MV-4-11 (cell line): ENCODE measurements around the gene BLTP3A.
"Not testable (repeated sequence)": the region's sequence is repeated elsewhere in the genome, so short reads cannot be mapped to it uniquely, and the experiment has no call there.

Source experiments
- DNase-seq: peaks from one replicate; lab custom pipeline; 2025; lab: John Stamatoyannopoulos, UW

Gene BLTP3A, protein sequence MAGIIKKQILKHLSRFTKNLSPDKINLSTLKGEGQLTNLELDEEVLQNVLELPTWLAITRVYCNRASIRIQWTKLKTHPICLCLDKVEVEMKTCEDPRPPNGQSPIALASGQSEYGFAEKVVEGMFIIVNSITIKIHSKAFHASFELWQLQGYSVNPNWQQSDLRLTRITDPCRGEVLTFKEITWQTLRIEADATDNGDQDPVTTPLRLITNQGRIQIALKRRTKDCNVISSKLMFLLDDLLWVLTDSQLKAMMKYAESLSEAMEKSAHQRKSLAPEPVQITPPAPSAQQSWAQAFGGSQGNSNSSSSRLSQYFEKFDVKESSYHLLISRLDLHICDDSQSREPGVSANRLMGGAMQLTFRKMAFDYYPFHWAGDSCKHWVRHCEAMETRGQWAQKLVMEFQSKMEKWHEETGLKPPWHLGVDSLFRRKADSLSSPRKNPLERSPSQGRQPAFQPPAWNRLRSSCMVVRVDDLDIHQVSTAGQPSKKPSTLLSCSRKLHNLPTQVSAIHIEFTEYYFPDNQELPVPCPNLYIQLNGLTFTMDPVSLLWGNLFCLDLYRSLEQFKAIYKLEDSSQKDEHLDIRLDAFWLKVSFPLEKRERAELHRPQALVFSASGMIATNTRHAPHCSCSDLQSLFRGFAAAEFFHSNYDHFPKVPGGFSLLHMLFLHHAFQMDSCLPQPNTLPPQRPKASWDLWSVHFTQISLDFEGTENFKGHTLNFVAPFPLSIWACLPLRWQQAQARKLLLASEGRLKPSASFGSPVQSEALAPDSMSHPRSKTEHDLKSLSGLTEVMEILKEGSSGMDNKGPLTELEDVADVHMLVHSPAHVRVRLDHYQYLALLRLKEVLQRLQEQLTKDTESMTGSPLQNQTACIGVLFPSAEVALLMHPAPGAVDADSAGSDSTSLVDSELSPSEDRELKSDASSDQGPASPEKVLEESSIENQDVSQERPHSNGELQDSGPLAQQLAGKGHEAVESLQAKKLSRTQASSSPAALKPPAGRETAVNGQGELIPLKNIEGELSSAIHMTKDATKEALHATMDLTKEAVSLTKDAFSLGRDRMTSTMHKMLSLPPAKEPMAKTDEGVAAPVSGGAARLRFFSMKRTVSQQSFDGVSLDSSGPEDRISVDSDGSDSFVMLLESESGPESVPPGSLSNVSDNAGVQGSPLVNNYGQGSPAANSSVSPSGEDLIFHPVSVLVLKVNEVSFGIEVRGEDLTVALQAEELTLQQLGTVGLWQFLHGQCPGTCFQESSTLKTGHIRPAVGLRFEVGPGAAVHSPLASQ (N-terminal part only)

DNA sequence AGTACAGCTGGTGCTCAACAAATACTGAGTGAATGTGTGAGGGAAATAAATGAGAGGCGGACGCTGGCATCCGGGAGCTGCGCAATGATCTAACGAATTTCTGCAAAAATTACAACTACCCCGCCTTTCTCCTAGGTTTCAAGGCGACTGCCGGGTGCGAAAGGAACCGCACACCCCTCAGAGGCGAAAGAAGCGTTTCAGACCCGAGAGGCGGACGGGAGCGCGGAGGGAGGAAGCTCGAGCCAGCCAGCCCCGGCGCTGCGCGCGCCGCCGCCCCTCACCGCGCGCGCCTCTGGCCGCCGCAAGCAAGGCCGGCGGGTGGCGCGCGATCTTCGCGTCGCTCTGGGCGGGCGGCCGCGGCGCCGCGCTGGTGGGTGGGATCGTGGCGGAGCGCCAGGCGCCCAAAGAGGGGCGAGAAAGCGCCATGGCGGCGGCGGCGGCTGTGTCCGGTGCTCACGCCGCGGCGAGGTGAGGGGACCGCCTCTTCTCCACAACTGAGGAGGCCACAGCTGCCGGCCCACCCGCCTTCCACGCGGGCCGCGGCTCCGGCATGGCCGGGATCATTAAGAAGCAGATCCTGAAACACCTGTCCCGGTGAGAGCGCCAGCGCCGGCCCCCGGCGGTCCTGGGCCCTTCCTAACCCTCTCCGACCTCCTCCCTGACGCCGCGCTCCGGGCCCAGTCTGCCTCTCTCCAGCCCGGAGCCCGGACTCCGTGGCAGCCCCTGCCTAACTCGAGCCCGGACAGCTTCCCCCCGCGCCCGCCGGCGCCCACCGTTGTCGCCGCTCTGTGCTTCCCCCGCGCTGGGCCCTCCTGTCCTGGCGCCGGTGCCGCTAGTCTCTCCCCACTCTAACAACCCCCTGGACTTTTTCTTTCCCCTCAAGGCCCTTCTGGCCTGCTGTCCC is at the start of gene BLTP3A:
Gene BLTP3A, plus strand, starts transcription at position 383 of the 904 bp plus-strand sequence. Its CDS starts 168 bp downstream, at position 551.
- peak; percentile 74 for DNase-seq

DNA sequence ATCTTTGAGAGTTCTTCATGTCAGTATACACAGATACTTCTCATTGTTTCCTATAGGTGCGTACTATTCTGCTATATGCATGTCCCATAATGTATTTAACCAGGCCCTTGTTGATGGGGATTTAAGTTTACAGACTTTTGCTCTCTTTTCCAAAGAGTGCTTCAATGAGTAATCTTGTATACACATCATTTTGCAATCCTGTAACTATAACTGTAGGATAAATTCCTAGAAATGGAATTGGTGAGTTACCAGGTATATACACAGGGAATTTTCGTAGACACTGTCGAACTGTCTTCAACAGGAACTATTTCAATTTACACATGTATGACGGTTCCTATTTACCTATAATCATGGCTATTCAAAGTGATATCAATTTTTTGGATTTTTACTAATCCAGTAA is 49.8 kb upstream of the BLTP3A start:
- DNase-seq = no peak

DNA sequence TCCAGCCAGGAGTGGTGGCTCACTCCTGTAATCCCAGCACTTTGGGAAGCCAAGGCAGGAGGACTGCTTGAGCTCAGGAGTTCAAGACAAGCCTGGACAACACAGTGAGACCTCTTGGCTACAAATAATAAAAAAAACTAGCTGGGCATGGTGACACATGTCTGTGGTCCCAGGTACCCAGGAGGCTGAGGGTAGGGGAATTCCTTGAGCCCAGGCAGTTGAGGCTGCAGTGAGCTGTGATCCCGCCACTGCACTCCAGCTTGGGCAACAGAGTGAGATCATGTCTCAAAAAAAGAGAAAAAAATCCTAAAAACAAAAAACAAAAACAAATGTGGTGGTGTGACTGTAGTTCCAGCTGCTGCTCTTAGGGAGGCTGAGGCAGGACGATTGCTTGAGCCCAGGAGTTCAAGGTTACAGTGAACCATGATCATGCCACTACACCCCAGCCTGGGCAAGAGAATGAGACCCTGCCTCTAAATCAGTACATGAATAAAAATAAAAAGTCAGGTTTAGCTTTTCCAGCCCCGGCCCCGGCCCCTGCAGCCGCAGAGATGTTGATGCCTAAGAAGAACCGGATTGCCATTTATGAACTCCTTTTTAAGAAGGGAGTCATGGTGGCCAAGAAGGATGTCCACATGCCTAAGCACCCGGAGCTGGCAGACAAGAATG is 48.1 kb upstream of the BLTP3A start:
- DNase-seq = no peak

DNA sequence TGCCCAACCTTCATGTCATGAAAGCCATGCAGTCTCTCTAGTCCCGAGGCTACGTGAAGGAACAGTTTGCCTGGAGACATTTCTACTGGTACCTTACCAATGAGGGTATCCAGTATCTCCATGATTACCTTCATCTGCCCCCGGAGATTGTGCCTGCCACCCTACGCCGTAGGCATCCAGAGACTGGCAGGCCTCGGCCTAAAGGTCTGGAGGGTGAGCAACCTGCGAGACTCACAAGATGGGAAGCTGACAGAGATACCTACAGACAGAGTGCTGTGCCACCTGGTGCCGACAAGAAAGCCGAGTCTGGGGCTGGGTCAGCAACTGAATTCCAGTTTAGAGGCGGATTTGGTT is 47.6 kb upstream of the BLTP3A start:
- DNase-seq = not testable (repeated sequence)

DNA sequence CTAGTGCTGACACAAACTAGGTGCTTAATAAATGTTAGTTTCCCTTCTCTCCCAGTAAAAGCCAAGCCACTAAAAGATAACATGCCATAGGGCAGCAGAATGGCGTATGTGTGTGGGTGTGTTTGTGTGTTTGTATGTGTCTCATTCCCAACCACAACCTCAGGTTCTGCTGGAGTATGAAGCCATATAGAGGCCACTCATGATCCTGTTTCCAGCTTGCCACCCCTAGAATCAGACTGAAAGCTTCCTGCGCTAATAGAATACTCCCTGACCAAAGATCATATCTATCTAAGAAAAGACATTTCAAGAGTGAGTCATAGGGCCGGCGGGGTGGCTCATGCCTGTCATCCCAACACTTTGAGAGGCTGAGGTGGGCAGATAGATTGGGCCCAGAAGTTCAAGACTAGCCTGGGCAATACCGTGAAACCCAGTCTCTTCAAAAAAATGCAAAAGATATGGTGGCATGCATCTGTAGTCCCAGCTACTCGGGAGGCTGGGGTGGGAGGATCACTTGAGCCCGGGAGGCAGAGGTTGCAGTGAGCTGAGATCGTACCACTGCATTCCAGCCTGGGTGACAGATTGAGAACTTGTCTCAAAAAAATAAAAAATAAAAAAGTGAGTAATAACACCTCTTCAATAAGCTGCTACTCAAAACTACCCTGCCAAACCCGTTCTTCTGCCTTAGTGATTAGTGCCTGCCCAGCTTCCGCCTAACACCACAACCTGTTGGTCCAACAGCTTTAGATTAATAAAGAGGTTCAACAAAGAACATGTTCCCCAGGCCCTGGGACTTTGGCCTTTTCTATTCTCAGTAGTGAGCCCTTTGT is 46.4 kb upstream of the BLTP3A start:
- DNase-seq = no peak

DNA sequence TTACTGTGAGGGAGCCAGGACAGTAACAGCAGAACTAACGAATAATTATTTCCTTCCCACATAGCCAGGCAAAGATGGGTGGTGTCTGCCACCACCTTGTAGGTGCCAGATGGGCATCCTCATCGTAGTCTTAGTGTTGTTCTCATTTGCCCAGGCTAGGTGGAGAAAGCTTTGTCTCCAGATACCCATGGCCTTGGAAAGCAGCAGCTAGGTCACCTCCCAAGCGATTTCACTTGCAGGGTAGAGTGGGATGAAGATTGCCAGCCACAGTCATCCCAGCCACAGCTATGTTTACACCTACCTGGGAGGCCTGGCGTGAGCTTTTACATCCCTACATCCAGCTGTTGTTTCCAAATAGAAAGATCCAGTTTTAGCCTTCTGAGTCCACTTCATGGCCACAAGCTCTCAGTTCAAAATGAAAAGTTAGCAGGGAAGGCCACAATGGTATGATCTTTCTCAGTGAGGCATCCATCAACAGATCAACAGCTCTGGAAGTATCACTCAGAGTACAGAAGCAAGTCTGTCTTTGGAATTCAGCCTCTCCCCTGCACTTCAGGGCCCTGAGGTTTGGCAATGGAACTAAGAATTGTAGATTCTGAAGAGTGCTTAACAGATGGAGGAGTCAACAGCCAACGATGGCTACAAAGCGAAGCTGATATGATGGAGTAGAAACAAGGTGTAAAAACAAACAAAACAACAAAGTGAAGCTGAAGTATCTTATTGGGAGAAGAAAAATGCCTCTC is 45.6 kb upstream of the BLTP3A start:
- no peak for DNase-seq

DNA sequence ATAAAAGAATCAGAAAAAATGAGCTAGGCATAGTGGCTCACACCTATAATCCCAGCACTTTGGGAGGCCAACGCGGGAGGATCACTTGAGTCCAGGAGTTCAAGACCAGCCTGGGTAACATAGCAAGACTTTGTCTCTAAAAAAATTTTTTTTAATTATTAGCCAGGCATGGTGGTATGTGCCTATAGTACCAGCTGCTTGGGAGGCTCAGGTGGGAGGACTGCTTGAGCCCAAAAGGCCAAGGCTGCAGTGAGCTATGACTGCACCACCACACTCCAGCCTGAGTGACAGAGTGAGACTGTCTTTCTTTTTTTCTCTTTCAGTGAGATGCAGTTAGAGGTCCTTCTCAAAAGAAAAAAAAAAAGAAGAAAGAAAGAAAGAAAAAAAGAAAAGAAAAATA is 43.1 kb upstream of the BLTP3A start:
- no peak for DNase-seq

DNA sequence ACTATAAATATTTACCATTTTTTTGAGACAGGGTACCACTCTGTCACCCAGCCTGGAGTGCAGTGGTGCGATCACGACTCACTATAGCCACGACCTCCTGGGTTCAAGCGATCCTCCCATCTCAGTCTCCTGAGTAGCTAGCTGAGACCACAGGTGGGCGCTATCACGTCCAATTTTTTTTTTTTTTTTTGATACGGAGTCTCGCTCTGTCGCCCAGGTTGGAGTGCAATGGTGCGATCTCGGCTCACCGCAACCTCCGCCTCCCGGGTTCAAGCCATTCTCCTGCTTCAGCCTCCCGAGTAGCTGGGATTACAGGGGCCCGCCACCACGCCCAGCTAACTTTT is 35.4 kb upstream of the BLTP3A start:
- DNase-seq = peak; percentile 29

DNA sequence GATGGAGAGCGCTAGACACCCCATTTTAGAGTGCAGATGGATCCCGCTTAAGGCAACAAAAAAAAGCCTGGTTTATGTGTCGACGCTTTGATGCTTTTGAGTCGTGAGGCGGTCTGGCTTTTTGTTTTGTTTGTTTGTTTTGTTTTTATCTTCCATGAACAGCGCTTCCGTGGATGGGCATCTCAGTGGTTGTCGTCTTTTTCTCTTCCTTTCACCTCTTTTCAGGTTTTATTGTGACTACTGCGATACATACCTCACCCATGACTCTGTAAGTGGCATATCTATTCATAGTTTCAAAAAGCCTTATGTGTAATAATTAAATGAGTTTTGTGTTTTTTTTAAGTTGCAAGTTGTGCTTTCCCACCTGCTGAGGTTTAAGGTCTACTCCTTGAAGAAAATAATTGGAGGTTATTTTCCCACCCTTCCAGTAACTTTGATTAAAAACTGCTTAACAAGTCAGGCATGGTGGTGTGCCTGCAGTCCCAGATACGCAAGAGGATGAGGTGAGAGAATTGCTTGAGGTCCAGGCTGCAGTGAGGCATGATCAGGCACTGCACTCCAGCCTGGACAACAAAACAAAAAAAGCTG is 34.1 kb upstream of the BLTP3A start:
- no peak for DNase-seq

DNA sequence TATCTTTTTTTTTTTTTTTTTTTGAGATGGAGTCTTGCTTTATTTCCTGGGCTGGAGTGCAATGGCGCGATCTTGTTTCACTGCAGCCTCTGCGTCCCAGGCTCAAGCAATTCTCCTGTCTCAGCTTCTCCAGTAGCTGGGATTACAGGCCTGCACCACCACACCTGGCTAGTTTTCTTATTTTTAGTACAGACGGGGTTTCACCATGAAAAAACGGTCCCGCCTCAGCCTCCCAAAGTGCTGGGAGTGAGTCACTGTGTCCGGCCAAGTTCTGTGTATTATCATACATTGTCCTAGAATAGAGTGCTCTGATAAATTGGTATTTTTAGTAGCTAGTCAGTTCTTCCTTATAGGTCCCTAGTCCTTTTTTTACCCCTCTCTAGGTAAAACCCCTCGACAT is 31.8 kb upstream of the BLTP3A start:
- no peak for DNase-seq

DNA sequence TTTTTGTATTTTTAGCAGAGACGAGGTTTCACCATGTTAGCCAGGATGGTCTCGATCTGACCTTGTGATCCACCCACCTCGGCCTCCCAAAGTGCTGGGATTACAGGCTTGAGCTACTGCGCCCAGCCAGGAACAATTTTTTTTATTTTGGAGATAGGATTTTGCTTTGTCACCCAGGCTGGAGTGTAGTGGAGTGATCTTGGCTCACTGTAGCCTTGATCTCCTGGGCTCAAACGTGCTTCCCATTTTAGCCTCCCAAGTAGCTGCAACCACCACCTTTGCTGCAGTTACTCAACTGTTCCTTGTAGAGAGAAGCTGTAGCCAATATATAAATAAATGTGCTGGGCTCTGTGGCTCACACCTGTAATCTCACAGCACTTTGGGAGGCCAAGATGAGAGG is 30.2 kb upstream of the BLTP3A start:
- DNase-seq = not testable (repeated sequence)

DNA sequence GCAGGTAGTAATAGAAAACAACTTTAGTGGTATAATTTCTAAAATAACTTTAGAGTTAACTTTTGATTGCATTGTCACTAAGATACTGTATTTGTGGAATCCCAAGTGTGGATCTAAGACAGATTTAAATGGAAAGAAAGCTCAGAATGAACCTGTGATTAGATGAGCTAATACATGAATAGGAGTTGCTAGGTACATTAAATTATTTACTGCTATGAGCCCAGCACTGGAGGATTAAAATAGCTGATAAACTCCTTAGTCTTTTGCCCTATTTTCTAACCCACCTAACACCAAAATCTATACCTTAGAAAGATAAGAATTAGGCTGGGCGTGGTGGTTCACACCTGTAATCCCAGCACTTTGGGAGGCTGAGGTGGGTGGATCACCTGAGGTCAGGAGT is 23.7 kb upstream of the BLTP3A start:
- DNase-seq = no peak

DNA sequence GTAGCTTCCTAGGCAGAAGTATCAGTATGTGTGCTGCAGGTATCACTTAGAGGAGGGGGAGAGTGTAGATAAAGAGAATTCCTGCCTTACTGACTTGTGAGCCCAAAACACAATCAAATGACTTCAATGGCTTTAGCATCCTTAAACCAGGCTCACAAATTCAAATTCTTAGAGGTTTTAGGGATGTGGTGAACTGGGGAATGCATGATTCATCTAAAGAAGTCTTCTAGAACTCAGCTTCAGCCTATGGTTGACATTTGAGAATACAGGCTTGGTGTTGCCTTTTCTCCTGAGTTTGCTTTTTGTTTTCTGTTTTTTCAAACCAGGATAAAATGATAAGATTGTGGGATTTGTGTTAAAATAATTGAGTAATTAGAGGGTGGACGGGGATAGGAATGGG is 20.2 kb upstream of the BLTP3A start:
- peak; percentile 22 for DNase-seq

DNA sequence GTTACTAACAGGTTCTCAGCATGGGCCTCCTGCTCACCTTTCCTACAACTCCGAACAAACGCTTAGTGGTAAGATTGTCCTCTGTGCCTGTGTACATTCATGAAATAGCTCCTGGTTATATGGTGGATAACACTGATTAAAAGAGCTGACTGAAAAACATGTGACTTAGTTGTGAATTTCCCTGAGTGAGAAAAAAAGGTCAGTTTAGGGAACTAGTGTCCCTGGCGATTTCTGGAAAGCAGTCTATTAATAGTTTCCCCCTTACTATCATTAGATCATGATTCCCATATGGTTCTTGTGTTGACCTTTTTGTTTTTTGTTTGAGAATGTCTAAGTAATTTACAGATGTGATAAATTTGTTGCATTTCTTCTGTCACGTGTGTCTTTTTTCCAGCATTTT is 18.9 kb upstream of the BLTP3A start:
- no peak for DNase-seq

DNA sequence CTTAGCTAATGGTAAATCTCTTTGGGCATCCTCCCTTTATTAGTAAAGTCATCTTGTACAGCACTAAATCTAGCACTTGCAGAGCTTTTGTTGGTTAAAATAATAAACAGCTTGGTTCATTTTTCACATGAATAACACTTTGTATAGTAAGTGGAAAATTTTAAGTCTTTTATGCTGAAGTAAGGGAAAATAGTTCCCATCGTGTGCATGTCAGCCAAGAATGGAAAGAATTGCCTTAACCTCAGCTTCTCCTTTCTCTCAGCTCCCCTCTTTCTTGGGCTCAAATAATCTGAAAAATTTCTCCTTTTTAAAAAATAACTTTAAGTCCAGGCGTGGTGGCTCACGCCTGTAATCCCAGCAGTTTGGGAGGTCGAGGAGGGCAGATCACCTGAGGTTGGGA is 18.0 kb upstream of the BLTP3A start:
- DNase-seq = peak; percentile 30

DNA sequence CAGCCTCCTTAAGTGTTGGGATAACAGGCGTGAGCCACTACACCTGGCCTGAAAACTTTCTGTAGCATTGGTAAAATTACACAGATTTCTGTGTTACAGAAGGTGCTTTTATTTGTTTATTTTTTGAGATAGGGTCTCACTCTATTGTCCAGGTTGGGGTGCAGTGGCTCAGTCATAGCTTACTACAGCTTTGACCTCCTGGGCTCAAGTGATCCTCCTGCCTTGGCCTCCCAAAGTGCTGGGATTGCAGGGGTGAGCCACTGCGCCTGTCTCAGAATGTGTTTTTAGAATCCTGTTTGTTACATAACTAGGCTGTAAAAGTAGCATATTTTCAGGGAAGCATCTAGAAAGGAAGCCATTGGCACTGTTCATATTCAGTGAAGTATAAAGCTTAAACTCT is 16.9 kb upstream of the BLTP3A start:
- no peak for DNase-seq

DNA sequence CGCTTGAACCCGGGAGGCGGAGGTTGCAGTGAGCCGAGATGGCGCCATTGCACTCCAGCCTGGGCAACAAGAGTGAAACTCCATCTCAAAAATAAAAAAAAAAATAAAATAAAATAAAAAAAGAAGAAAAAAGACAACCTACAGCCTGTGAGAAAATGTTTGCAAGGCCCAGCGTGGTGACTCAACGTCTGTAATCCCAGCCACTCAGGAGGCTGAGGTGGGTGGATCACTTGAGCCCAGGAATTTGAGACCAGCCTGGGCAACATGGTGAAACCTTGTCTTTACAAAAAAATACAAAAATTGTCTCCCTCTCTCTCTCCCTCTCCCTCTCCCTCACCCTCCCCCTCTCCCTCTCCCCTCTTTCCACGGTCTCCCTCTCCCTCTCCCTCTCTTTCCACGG is 6.5 kb upstream of the BLTP3A start:
- DNase-seq = not testable (repeated sequence)

DNA sequence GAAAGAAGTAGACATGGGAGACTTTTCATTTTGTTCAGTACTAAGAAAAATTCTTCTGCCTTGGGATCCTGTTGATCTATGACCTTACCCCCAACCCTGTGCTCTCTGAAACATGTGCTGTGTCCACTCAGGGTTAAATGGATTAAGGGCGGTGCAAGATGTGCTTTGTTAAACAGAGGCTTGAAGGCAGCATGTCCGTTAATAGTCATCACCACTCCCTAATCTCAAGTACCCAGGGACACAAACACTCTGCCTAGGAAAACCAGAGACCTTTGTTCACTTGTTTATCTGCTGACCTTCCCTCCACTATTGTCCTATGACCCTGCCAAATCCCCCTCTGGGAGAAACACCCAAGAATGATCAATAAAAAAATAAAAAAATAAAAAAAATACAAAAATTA is 4.7 kb upstream of the BLTP3A start:
- not testable (repeated sequence) for DNase-seq

DNA sequence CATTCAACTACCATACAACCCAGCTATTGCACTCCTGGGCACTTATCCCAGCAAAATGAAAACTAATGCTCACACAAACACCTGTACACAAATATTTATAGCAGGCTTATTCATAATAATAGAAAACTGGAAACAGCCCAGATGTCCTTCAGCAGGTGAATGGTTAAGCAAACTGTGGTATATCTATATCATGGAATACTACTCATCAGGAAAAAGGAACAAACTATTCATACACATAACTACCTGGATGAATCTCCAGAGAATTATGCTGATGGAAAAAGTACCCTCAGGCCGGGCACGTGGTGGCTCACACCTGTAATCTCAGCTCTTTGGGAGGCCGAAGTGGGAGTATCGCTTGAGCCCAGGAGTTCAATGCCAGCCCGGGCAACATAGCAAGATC is 3.8 kb upstream of the BLTP3A start:
- no peak for DNase-seq
